Measurements from ENCODE around the gene PUS1. TPM values are rescaled to one million over a fixed set of nuclear protein-coding genes. Genes with fewer than 3 reads are reported as not detected.
"Not testable (repeated sequence)": the region's sequence is repeated elsewhere in the genome, so short reads cannot be mapped to it uniquely, and the experiment has no call there.

The PUS1 gene
- total RNA-seq, 1 donor from 2014 or later: 25.4 TPM

DNA sequence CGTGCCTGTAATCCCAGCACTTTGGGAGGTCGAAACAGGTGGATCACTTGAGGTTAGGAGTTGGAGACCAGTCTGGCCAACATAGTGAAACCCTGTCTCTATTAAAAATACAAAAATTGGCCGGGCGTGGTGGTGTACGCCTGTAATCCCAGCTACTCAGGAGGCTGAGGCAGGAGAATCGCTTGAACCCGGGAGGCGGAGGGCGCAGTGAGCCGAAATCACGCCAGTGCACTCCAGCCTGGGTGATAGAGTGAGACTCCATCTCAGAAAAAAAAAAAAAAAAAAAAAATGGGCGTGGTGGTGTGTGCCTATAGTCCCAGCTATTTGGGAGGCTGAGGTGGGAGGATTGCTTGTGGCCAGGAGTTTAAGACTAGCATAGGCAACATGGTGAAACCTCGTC lies 25.4 kb downstream of the PUS1 start:
- DNase-seq (ENCODE audit: extremely low read depth, low read depth, low spot score): not testable (repeated sequence)

DNA sequence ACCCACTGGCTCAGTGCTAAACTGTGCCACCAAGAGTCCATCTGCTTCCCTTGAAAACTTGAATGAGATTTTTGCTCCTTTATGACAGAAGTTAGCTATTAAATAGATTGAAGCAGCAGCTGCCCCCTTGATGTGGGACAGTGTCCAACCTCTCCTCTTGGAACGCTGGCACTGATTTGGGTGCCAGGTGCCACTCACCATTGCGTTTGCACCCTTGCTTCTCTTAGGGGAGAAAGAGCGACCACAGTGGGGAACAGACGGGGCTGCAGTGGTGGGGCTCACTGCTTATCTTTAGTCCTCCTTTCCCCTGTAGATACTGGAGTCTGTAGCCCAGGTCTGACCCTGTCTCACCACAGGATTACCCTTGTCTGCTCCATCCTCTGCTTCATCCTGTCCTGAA lies 30.0 kb downstream of the PUS1 start:
- DNase-seq (ENCODE audit: extremely low read depth, low read depth, low spot score): no peak

DNA sequence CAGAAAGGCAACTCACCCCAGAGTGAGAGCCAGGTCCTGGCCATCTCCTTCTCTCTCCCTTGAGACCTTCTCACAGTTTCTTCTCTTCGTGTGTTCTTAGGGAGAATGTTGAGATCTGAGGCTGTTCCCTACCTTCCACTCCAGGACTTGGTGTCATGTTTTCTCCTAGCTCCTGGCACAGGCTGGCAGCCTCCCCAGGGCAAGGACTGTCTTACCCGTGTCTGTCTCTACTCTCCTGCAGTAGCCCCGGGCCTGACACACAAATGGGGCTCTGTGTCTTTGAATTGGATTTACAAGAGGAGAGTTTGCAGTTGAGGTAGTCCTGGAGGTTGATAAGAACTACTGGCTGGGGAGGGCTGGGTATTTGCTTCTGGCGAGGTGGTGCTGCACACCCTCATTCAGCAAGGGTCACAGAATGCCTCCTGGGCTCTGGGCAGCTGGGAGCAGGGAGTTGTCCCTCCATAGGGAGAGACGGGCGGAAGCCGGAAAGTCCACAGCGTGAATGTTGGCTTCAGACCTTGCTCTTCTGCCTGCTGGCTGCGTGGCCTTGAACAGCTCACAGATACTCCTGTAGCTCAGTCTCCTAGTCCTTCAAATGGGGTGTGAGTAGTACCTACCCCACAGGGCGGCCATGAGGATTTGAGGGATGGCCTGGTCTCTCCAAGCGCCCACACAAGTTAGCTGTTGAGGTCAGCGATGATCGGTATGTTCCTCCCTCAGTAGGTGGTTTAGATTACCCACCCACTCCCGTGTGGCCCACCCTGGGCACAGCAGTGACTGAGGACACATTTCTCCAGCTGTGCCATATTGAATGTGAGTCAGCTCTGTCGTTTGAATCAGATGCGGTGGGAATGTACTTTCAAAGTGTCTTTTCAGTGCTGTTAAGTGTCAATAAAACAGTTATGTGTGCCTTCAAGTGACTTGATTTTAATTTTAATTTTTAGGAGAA lies 30.8 kb downstream of the PUS1 start:
- DNase-seq (ENCODE audit: extremely low read depth, low read depth, low spot score): no peak

DNA sequence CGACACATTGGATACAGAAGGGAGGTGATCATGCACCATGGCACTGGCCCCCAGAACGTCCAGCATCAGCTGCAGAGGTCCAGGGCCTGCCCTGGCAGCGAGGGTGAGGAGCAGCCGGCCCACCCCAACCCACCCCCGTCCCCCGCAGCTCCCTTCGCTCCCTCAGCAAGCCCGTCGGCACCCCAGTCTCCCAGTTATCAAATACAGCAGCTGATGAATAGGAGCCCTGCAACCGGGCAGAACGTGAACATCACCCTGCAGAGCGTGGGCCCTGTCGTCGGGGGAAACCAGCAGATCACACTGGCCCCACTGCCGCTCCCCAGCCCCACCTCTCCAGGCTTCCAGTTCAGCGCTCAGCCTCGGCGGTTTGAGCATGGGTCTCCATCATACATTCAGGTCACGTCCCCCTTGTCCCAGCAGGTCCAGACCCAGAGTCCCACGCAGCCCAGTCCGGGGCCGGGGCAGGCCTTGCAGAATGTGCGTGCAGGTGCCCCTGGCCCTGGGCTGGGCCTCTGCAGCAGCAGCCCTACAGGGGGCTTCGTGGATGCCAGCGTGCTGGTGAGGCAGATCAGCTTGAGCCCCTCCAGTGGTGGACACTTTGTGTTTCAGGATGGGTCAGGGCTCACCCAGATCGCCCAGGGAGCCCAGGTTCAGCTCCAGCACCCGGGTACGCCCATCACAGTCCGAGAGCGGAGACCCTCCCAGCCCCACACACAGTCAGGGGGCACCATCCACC lies 31.7 kb downstream of the PUS1 start:
- not testable (repeated sequence) for DNase-seq (ENCODE audit: extremely low read depth, low read depth, low spot score)

DNA sequence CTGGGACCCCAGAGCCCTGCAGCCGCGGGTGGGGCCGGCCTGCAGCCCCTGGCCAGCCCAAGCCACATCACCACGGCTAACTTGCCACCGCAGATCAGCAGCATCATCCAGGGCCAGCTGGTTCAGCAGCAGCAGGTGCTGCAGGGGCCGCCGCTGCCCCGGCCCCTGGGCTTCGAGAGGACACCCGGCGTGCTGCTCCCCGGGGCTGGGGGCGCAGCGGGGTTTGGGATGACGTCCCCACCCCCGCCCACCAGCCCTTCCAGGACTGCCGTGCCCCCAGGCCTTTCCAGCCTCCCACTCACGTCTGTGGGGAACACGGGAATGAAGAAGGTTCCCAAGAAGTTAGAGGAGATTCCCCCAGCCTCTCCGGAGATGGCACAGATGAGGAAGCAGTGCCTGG lies 32.3 kb downstream of the PUS1 start:
- not testable (repeated sequence) for DNase-seq (ENCODE audit: extremely low read depth, low read depth, low spot score)

DNA sequence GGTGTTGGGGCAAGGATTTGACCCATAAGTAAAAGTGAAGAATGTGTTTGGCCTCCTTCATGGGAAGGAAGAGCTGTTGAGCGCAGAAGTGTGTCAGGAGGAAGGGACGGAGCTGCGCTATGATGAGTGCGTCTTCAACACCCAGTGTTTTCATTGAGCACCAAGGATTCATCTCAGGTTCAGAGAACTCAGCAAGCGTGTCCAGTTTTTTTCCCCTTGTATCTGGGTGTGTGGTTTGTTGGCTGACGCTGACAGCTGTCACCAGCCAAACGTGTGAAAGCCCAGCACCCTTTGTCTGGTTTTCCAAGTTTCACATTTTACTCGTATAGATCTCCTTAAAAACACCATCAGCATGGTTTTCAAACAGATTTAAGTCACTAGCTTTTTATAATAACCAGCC lies 33.0 kb downstream of the PUS1 start:
- DNase-seq (ENCODE audit: extremely low read depth, low read depth, low spot score): no peak

DNA sequence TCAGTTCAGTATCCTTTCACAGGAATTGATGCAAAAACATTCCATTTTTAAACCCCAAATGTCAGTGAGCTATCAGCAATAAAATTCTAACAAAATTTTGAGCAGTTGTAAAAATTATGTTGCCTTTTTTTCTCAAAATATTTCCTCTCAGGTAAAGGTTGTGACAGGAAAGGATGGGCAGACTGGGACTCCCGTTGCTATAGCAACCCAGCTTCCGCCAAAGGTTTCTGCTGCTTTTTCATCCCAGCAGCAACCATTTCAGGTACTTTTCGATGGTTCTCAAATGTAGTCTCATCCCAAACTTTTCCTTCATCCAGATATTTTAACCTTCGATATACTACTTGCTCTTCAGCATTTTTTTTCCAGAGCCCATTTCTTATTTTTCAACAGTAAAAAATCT lies 34.3 kb downstream of the PUS1 start:
- DNase-seq (ENCODE audit: extremely low read depth, low read depth, low spot score): no peak

DNA sequence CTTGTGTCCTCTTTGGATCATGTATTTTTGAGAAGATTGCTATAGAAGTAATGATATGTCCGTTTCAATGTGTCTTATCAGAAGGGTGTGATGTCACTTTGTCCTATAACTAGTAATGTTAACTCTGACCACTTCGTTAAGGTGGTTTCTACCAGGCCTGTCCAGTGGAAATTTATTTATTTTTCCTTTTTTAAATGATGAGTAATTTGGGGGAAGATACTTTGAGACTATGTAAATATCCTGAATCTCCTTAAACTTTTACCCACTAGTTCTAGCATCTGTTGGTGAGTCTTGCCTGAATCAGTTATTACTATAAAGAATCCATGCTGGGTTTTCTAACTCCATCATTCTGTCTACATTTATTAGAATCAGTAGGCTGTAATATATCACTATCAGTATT lies 36.0 kb downstream of the PUS1 start:
- no peak for DNase-seq (ENCODE audit: extremely low read depth, low read depth, low spot score)

DNA sequence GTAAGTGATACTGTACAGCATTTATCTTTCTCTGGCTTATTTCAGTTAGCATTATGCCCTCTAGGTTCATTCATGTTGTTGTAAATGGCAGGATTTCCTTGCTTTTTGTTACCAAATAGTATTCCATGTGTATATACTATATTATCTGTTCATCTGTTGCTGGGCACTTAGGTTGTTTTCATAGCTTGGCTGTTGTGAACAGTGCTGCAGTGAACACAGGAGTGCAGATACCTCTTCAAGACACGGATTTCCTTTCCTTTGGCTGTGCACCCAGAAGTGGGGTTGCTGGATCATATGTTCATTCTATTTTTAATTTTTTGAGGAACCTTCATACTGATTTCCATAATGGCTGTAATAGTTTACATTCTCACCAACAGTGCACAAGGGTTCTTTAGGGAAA lies 42.1 kb downstream of the PUS1 start:
- no peak for DNase-seq (ENCODE audit: extremely low read depth, low read depth, low spot score)

DNA sequence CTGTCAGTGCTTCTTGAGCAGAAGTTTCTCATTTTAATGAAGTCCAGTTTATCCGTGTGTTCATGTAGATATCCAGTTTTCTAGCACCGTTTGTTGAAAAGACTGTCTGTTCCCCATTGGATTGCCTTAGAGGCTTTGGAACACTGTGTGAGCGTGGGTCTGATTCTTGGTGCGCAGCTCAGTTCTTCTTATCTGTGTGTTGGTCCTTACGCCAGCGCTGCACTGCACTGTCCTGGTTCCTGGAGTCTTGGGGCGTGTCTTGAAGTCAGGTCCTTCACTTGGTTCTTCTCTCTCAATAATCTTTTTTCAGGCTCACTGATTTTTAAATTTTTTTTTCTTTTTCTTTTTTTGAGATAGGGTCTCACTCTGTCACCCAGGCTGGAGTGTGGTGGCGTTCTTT lies 46.2 kb downstream of the PUS1 start:
- no peak for DNase-seq (ENCODE audit: extremely low read depth, low read depth, low spot score)

DNA sequence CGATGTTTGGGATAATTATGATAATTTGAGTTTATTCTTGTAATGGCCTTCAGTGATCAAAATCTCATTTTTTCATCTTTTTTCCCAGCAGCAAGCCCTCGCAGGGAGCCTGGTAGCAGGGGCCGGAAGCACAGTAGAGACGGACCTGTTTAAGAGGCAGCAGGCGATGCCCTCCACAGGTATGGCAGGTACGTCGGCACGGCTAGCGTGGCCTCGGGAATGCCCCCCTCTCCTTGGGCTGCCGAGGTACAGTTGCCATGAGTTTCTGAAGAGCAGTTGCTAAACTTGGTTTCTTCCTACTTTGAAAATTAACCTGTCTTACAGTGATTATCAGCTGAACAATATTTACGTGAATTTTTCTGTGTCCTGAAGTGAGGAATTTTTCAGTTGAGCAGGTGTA lies 50.5 kb downstream of the PUS1 start:
- no peak for DNase-seq (ENCODE audit: extremely low read depth, low read depth, low spot score)

DNA sequence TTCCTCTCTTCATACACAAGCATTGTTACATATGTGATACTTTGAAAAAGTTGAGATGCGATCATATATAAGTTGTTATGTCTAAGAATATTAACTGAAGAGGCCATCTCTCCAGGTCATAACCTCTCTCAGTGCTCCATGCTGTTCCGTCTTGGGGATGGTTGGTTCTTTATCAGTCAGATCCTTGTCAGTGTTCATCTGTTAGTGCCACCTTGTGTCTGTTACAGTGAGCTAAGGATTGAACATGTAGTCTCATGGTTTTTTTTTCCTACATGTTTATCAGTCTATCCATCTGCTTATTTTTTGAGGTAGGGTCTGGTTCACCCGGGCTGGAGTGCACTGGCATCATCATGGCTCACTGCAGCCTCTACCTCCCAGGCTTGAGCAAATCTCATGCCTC lies 51.2 kb downstream of the PUS1 start:
- DNase-seq (ENCODE audit: extremely low read depth, low read depth, low spot score): no peak

DNA sequence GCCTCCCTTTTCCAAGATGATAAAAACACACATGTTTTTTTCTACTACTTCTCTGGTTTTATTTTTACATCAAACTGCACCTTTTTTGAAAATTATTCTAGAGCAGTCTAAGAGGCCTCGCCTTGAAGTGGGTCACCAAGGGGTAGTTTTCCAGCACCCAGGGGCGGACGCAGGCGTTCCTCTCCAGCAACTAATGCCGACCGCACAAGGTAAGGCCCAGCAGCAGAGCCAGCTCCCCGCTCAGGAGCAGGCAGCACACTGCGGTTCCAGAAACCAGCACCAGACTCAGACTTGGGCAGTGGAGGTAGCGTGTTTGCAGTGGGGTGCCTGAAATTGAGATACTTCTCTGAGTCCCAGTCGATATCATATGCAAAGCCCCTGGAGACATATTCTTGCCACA lies 52.3 kb downstream of the PUS1 start:
- no peak for DNase-seq (ENCODE audit: extremely low read depth, low read depth, low spot score)

DNA sequence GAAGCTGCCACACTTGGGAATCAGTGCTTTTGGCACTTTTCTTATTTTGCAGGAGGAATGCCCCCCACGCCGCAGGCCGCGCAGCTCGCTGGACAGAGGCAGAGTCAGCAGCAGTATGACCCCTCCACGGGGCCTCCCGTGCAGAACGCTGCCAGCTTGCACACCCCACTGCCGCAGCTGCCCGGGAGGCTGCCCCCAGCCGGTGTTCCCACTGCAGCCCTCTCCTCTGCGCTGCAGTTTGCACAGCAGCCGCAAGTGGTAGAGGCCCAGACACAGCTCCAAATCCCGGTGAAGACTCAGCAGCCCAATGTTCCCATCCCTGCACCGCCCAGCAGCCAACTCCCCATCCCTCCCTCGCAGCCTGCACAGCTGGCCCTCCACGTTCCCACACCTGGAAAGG lies 53.0 kb downstream of the PUS1 start:
- no peak for DNase-seq (ENCODE audit: extremely low read depth, low read depth, low spot score)

DNA sequence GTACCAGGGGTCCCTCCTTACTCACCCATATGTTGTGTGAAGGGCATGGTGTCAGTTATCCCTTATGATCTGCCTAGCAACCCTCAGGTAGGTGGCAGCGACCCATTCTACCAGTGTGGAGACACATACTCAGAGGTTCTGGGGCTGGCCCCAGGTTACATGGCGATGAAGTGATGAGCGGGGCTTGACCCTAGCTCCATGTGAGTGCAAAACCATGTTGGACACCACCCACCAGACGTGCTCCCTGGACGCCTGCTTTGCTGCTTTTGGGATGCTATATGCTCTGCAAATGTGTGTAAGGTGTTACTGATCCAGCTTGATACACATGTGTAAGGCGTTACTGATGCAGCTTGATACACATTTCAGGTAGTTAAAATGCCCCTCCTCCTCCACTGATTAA lies 54.0 kb downstream of the PUS1 start:
- no peak for DNase-seq (ENCODE audit: extremely low read depth, low read depth, low spot score)

DNA sequence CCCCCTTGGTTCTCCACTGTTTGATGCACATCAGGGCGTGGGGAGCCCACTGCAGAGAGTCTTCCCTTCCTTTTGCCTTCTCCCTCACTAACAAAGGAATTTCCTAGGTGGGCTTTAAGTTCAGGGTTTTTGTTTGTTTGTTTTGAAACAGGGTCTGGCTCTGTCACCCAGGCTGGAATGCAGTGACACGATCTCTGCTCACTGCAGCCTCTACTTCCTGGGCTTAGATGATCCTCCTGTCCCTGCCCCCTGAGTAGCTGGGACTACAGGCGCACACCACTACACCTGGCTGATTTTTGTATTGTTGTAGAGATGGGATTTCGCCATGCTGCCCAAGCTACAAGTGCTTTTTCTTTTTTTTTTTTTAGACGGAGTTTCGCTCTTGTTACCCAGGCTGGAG lies 54.5 kb downstream of the PUS1 start:
- no peak for DNase-seq (ENCODE audit: extremely low read depth, low read depth, low spot score)

DNA sequence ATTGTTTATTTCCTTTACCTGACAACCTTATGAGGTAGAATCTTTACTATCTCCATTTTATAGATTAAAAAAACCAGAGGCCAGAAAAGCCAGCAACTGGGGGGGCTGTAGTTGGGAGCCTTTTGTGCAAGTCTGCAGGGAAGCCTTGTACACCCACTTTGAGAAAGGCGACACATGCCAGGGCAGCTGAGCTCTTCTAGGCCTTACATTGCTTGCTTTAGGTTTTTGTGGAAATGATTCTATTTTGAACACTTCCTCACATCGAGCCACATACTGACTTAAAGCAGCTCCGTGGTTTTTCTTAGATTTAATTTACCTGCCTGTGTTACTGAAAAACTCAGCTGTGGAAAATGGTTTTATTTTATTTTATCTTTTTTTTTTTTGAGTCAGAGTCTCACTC lies 55.3 kb downstream of the PUS1 start:
- no peak for DNase-seq (ENCODE audit: extremely low read depth, low read depth, low spot score)

DNA sequence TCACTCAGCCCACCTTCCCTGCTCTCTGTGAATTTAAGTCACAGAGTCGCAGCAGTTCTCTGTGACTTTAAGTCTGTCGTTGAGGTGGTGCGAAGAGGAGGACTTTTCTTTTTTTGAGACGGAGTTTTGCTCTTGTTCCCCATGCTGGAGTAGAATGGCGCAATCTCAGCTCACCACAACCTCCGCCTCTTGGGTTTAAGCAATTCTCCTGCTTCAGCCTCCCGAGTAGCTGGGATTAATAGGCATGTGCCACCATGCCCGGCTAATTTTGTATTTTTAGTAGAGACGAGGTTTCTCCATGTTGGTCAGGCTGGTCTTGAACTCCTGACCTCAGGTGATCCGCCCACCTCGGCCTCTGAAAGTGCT lies 56.4 kb downstream of the PUS1 start:
- DNase-seq (ENCODE audit: extremely low read depth, low read depth, low spot score): not testable (repeated sequence)

DNA sequence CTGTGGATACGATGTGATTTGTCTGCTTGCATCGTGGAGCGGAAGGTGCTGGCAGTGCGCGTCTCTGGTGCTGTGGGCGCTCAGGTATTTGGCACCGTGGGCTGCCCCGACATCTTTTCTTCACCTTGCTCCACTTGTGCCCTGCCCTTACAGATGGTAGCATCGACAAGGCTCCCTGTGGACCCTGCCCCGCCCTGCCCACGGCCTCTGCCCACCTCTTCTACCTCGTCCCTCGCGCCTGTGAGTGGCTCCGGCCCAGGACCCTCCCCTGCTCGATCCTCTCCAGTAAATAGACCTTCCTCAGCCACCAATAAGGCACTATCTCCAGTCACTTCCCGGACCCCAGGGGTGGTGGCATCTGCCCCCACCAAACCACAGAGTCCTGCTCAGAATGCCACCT lies 57.3 kb downstream of the PUS1 start:
- no peak for DNase-seq (ENCODE audit: extremely low read depth, low read depth, low spot score)

DNA sequence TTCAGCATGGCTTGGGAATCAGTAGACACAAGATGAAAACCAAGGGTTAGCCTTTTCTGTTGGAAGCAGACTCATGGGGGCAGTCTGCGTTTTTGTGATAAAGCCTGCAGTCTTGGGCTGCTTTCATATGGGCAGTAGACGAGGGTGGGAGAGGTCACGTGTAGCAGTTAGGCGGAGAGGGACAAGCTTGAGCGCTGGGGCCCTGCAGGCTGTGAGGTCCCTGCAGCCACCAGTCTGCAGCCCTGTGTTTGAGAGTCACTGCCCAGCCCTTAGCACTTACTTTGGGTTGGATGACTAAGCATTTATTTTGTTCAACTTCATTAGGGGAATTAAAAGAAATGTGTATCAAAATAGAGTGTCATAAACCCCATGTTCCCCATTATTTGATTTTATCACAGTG lies 57.8 kb downstream of the PUS1 start:
- DNase-seq (ENCODE audit: extremely low read depth, low read depth, low spot score): no peak

DNA sequence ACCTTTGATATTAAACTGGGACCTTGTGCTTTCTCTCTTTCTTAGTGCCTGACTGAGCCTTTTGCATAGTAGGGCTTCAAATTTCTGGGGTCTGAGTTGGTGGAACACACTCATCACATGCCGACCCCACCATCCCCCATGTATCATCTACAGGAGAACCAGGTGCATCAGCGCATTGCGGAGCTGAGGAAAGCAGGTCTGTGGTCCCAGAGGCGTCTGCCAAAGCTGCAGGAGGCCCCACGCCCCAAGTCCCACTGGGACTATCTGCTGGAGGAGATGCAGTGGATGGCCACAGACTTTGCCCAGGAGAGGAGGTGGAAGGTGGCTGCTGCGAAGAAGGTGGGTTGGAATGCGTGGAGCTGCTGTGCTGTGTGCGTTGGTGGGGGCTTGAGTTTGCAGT lies 58.5 kb downstream of the PUS1 start:
- DNase-seq (ENCODE audit: extremely low read depth, low read depth, low spot score): no peak

Measured in glomerular endothelial cell (primary cell).